ENCODE measurements around the gene DUXB.
A peak's percentile ranks its signal among the peaks of the same experiment; 100 is the strongest.

DUXB gene

GRCh38 chr16:75658175-75658574 lies 43.1 kb downstream of the DUXB start:
- no peak for DNase-seq

- no peak for DNase-seq
Observed at GRCh38 chr16:75653922-75654321, 47.3 kb downstream of the DUXB start.

DNA sequence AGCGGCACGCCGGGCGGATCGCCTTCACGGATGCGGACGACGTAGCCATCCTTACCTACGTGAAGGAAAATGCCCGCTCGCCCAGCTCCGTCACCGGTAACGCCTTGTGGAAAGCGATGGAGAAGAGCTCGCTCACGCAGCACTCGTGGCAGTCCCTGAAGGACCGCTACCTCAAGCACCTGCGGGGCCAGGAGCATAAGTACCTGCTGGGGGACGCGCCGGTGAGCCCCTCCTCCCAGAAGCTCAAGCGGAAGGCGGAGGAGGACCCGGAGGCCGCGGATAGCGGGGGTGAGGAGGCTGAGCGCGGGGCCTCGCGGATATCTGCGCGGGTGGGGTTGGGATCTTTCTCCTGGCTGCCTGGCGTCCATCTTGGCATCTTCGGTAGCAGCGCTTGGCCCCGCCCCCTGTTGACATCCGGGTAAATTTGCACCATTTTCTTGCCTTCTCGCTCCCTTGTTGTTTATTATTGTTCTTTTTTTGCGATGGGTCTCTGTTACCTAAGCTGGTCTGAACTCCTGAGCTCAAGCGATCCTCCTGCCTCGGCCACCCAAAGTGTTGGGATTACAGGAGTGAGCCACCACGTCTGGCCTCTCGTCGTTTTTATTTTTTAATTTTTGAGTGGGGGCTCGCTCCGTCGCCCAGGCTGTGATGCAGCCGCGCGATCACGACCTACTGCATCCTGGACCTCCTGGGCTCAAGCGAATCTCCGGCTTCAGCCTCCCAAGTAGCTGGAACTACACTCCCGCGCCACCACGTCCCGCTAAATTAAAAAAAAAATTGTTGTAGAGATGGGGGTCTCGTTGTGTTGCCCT lies 52.8 kb downstream of the DUXB start:
- peak; percentile 85 for DNase-seq

GRCh38 chr16:75647492-75648264 lies 53.6 kb downstream of the DUXB start, which contains the start of the genes KARS1 and TERF2IP:
KARS1 (minus strand) TSS chr16:75647665; CDS start chr16:75647639, 26 bp downstream.
TERF2IP (plus strand) TSS chr16:75647773; CDS start chr16:75647883, 110 bp downstream.
- peak; percentile 95 for DNase-seq

GRCh38 chr16:75647112-75647491 lies 54.2 kb downstream of the DUXB start:
- no peak for DNase-seq

- peak; percentile 49 for DNase-seq
Observed at GRCh38 chr16:75644240-75645012, 56.8 kb downstream of the DUXB start.
